Measurements from ENCODE around the gene GPR152.

DNA sequence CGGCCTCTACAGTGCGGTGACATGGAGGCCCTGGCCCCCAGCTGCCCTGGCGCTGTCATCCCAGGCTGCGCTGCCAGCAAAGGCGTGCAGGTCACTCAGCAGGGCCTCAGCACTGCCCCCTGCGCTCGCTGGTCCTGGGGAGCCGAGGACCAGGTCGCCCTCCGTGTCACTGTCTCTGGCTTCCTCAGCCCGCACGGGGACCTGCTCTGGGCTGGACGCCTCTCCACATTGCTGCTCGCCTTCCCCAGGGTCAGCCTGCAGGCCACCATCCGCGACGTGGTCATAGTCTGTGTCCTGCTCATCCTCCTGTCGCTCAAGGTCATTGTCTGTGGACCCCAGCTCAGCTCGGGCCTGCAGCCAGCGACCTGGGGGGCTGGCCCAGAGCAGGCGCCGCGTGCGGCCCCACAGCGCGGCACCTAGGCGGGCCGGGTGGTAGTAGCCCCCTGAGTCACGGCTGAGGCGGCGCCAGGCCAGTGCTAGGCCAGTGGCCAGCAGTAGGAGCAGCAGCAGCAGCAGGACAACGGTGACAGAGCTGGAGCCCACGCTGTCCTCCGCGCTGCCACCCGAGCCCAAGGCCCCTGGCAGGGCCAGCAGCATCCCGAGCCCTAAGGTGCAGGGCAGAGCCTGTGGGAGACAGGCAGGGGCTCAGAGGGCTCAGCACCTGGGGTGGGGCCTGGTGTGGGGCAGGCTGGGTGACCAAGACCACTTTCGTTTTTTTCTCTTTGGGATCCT, 16.6 kb downstream of the GPR152 start:
- TF ChIP-seq, protein P1, sequence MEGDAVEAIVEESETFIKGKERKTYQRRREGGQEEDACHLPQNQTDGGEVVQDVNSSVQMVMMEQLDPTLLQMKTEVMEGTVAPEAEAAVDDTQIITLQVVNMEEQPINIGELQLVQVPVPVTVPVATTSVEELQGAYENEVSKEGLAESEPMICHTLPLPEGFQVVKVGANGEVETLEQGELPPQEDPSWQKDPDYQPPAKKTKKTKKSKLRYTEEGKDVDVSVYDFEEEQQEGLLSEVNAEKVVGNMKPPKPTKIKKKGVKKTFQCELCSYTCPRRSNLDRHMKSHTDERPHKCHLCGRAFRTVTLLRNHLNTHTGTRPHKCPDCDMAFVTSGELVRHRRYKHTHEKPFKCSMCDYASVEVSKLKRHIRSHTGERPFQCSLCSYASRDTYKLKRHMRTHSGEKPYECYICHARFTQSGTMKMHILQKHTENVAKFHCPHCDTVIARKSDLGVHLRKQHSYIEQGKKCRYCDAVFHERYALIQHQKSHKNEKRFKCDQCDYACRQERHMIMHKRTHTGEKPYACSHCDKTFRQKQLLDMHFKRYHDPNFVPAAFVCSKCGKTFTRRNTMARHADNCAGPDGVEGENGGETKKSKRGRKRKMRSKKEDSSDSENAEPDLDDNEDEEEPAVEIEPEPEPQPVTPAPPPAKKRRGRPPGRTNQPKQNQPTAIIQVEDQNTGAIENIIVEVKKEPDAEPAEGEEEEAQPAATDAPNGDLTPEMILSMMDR (IDR thresholded peaks at IDR 0.05; ENCODE audit: low read length) = no peak
- no peak for TF ChIP-seq EZH2 (IDR thresholded peaks at IDR 0.05; ENCODE audit: borderline replicate concordance, low read length)

All from OCI-LY1 (cell line).